ENCODE results near the gene NDST1.

NDST1 gene

GRCh38 chr5:150487199-150488061, 20.5 kb upstream of the NDST1 start:
- POLR2A ChIA-PET, result interaction anchor here (1.8 kb wide), 1 partner anchor 29 kb away, joined by 5 read pairs; no protein-coding TSS in a partner anchor
- no peak for DNase-seq (ENCODE audit: extremely low spot score)
- CTCF ChIA-PET, result no interaction called here
- TF ChIP-seq SUZ12 (IDR thresholded peaks at IDR 0.05), result no peak
- no peak for TF ChIP-seq FOXK2 (IDR thresholded peaks at IDR 0.05)
- TF ChIP-seq ELF4 (IDR thresholded peaks at IDR 0.05), result no peak
- TF ChIP-seq HDGF (IDR thresholded peaks at IDR 0.05; ENCODE audit: borderline replicate concordance), result no peak
- no peak for TF ChIP-seq LEF1 (IDR thresholded peaks at IDR 0.05; ENCODE audit: borderline replicate concordance)
- no peak for TF ChIP-seq PKNOX1 (IDR thresholded peaks at IDR 0.05)
- no peak for TF ChIP-seq L3MBTL2 (conservative IDR thresholded peaks at IDR 0.05)
- no peak for TF ChIP-seq ARNT (IDR thresholded peaks at IDR 0.05)
- no peak for TF ChIP-seq BHLHE40 (IDR thresholded peaks at IDR 0.05; ENCODE audit: borderline replicate concordance)
- TF ChIP-seq TARDBP (IDR thresholded peaks at IDR 0.05), result no peak

GRCh38 chr5:150488519-150489359, 19.2 kb upstream of the NDST1 start:
- ChIA-PET CTCF (no interaction called here), POLR2A (no interaction called here)
- no peak for DNase-seq (ENCODE audit: extremely low spot score)
- TF ChIP-seq CTBP1 (IDR thresholded peaks at IDR 0.05; ENCODE audit: borderline replicate concordance) (no peak), PKNOX1 (IDR thresholded peaks at IDR 0.05) (no peak), LEF1 (IDR thresholded peaks at IDR 0.05; ENCODE audit: borderline replicate concordance) (no peak), ARNT (IDR thresholded peaks at IDR 0.05) (no peak), TARDBP (IDR thresholded peaks at IDR 0.05) (no peak), FOXK2 (IDR thresholded peaks at IDR 0.05) (no peak), FOXM1 (IDR thresholded peaks at IDR 0.05; ENCODE audit: borderline replicate concordance) (no peak)

GRCh38 chr5:150489360-150490295, 18.3 kb upstream of the NDST1 start:
- no peak for TF ChIP-seq BHLHE40 (IDR thresholded peaks at IDR 0.05; ENCODE audit: borderline replicate concordance)
- TF ChIP-seq CTBP1 (IDR thresholded peaks at IDR 0.05; ENCODE audit: borderline replicate concordance), result no peak
- TF ChIP-seq PKNOX1 (IDR thresholded peaks at IDR 0.05), result no peak
- TF ChIP-seq FOXM1 (IDR thresholded peaks at IDR 0.05; ENCODE audit: borderline replicate concordance), result no peak
- no peak for TF ChIP-seq SUZ12 (IDR thresholded peaks at IDR 0.05)
- TF ChIP-seq ARNT (IDR thresholded peaks at IDR 0.05), result no peak
- no peak for TF ChIP-seq HDGF (IDR thresholded peaks at IDR 0.05; ENCODE audit: borderline replicate concordance)
- TF ChIP-seq ZNF384 (IDR thresholded peaks at IDR 0.05), result no peak
- no peak for TF ChIP-seq LEF1 (IDR thresholded peaks at IDR 0.05; ENCODE audit: borderline replicate concordance)
- TF ChIP-seq NFRKB (IDR thresholded peaks at IDR 0.05), result no peak
- TF ChIP-seq FOXK2 (IDR thresholded peaks at IDR 0.05), result no peak
- TF ChIP-seq SP1 (IDR thresholded peaks at IDR 0.05), result no peak
- no peak for TF ChIP-seq L3MBTL2 (conservative IDR thresholded peaks at IDR 0.05)
- no peak for TF ChIP-seq ELF4 (IDR thresholded peaks at IDR 0.05)
- no peak for TF ChIP-seq TARDBP (IDR thresholded peaks at IDR 0.05)
- no peak for TF ChIP-seq FOXA1 (IDR thresholded peaks at IDR 0.05)
- no peak for DNase-seq (ENCODE audit: extremely low spot score)
- ChIA-PET CTCF (no interaction called here), POLR2A (no interaction called here)

GRCh38 chr5:150490296-150490669, 17.6 kb upstream of the NDST1 start:
- ChIA-PET CTCF (no interaction called here), POLR2A (no interaction called here)
- no peak for DNase-seq (ENCODE audit: extremely low spot score)
- TF ChIP-seq L3MBTL2 (conservative IDR thresholded peaks at IDR 0.05) (no peak), LEF1 (IDR thresholded peaks at IDR 0.05; ENCODE audit: borderline replicate concordance) (no peak), ARNT (IDR thresholded peaks at IDR 0.05) (no peak), TARDBP (IDR thresholded peaks at IDR 0.05) (no peak), HDGF (IDR thresholded peaks at IDR 0.05; ENCODE audit: borderline replicate concordance) (no peak), BHLHE40 (IDR thresholded peaks at IDR 0.05; ENCODE audit: borderline replicate concordance) (no peak), PKNOX1 (IDR thresholded peaks at IDR 0.05) (no peak), SP1 (IDR thresholded peaks at IDR 0.05) (no peak), NFRKB (IDR thresholded peaks at IDR 0.05) (no peak), FOXA1 (IDR thresholded peaks at IDR 0.05) (no peak), ZNF384 (IDR thresholded peaks at IDR 0.05) (no peak), SUZ12 (IDR thresholded peaks at IDR 0.05) (no peak), CTBP1 (IDR thresholded peaks at IDR 0.05; ENCODE audit: borderline replicate concordance) (no peak), FOXK2 (IDR thresholded peaks at IDR 0.05) (no peak), FOXM1 (IDR thresholded peaks at IDR 0.05; ENCODE audit: borderline replicate concordance) (no peak), ELF4 (IDR thresholded peaks at IDR 0.05) (no peak)

All from HEK293T (cell line).